Esophagus squamous epithelium (tissue), 5 donors: ENCODE data around the gene GALNT17. TPM values are rescaled to one million over a fixed set of nuclear protein-coding genes. Genes with fewer than 3 reads are reported as not detected.
A peak's percentile ranks its signal among the peaks of the same experiment; 100 is the strongest.

Experiments
- DNase-seq: peaks from one replicate; lab custom pipeline; 2025; lab: John Stamatoyannopoulos, UW
- H3K27ac ChIP-seq, 4 donors: fragments of 200-600 bp; sonication (generic); one replicate each; pipeline ENCODE4 v1.5.1; 2016 to 2019; ENCODE audit warnings: mild to moderate bottlenecking in 1 of 4
- H3K27me3 ChIP-seq, 4 donors: fragments of 200-600 bp; sonication (generic); 1 replicate in 3 of 4; 2 replicates in 1 of 4; pipeline versions ENCODE4 v1.5.1 to v1.6.0; 2017 to 2021; ENCODE audit warnings: antibody characterized with exemption in 1 of 4
- H3K36me3 ChIP-seq, 3 donors: fragments of 200-600 bp; sonication (generic); one replicate each; pipeline ENCODE4 v1.5.1; 2016 to 2019
- H3K4me1 ChIP-seq, 3 donors: fragments of 200-600 bp; sonication (generic); one replicate each; pipeline ENCODE4 v1.5.1; 2017 to 2019
- H3K4me3 ChIP-seq, 4 donors: fragments of 200-600 bp; sonication (generic); 1 replicate in 3 of 4; 2 replicates in 1 of 4; pipeline ENCODE4 v1.5.1; 2016 to 2019; ENCODE audit warnings: mild to moderate bottlenecking in 2 of 4, moderate library complexity in 1 of 4
- H3K9me3 ChIP-seq, 3 donors: fragments of 200-600 bp; sonication (generic); one replicate each; pipeline ENCODE4 v1.5.1; 2016 to 2019
- POLR2A ChIP-seq, 4 donors: fragments of 450-650 bp; IDR thresholded peaks; one replicate each; pipeline ENCODE4 v1.6.1; 2017; ENCODE audit warnings: antibody characterized with exemption in 4 of 4, mild to moderate bottlenecking in 4 of 4, moderate library complexity in 3 of 4
- WGBS, 2 donors: methylation state at CpG; one replicate each; pipeline ENCODE4 v1.1.5; 2018; 5-methylcytosine and 5-hydroxymethylcytosine counted together
- intact Hi-C: fragments of 100-400 bp; cut with DNase I; formaldehyde crosslinking; loops from one replicate; pipeline ENCODE4 v1.15.0; 2022
- total RNA-seq, 4 donors: library from RNA; depleted of rRNA; stranded (reverse); fragments of >200 nt; gene quantifications; one replicate each; pipeline ENCODE4 v1.1.0, GENCODE V29; 2016
- TF ChIP-seq, protein P1 (sequence below), 6 experiments: fragments of 450-650 bp in 4 of 6; fragments of 200-600 bp in 2 of 6; sonication (generic) in 2 of 6; IDR thresholded peaks; one replicate each; pipeline ENCODE4 v1.5.1; 2016 to 2019; ENCODE audit warnings: antibody characterized with exemption in 6 of 6, mild to moderate bottlenecking in 4 of 6, moderate library complexity in 4 of 6
- donor health status: DM: yes; HTN: yes; CAD: no.

Gene GALNT17
- total RNA-seq, 4 donors from 2014 or later: 1.6 to 22.1 (median 2.5) TPM

DNA sequence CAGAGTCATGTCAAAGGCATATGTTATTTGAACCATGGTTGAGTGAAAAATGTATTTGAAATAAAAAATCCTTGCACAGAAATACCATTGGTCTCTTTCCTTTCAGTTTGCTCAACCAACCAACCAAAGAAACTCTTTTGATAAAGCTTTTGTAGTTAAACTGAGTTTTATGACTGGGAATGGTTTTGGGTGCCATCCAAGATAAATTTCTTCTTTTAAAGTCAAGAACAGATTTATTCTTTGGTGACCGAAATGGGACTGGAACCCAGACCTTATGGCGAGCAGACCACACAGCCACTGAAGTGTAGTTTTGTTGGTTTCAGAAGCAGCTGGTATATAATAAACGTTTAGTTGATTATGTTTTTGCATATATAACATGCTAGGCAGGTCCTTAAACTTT lies 2.8 kb upstream of the GALNT17 start:
- H3K9me3 ChIP-seq: no peaks in the 10 kb centered on the region
- H3K4me3 ChIP-seq: no peak overlapping the region
- peaks cover 0 to 31% (median 7%) of the 10 kb centered on the region in 3 donors for H3K4me1 ChIP-seq
- DNase-seq: no peak
- TF ChIP-seq, protein P1, sequence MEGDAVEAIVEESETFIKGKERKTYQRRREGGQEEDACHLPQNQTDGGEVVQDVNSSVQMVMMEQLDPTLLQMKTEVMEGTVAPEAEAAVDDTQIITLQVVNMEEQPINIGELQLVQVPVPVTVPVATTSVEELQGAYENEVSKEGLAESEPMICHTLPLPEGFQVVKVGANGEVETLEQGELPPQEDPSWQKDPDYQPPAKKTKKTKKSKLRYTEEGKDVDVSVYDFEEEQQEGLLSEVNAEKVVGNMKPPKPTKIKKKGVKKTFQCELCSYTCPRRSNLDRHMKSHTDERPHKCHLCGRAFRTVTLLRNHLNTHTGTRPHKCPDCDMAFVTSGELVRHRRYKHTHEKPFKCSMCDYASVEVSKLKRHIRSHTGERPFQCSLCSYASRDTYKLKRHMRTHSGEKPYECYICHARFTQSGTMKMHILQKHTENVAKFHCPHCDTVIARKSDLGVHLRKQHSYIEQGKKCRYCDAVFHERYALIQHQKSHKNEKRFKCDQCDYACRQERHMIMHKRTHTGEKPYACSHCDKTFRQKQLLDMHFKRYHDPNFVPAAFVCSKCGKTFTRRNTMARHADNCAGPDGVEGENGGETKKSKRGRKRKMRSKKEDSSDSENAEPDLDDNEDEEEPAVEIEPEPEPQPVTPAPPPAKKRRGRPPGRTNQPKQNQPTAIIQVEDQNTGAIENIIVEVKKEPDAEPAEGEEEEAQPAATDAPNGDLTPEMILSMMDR (IDR thresholded peaks at IDR 0.05): no peak
- no peak for TF ChIP-seq POLR2A (IDR thresholded peaks at IDR 0.05)
- 58 to 64% methylated on average over 3 of the region's 3 CpGs for WGBS, 2 donors
- peaks cover 0 to 50% (median 2%) of the 10 kb centered on the region in 4 donors for H3K27me3 ChIP-seq
- no peak overlapping the region for H3K27ac ChIP-seq
- intact Hi-C loops: no loop called here
- H3K36me3 ChIP-seq: no peaks in the 10 kb centered on the region

DNA sequence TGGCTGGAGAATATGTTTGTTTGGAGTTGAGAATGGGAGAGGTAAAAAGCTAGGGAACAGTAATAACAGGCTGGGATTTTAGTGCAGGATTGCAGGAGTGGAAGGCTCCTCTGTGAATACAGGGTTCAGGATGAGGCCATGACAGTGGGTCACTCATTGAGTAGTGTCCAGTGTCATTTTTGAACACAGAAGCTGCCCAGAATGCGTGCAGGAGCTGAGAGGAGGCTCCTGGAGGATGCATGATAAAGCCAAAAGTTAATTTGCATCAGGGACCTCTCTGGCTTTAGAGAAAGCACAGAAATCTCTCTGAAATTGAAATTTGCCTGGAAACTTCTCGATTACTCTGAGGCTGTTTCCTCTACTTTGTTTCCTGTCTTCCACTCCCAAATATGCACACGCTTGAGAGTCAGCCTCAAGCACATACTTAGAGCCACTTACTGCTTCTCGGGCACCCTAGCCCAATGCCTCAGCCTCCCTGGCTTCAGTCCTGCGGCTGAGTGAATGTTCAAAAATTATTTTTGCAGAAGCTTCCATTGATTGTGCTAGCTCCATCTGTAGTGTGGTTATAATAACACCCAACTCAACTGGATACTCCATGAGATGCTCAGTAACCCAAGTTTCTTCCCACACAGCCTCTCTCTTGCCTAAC lies 1.8 kb upstream of the GALNT17 start:
- 52 to 64% methylated on average over 5 of the region's 5 CpGs for WGBS, 2 donors

DNA sequence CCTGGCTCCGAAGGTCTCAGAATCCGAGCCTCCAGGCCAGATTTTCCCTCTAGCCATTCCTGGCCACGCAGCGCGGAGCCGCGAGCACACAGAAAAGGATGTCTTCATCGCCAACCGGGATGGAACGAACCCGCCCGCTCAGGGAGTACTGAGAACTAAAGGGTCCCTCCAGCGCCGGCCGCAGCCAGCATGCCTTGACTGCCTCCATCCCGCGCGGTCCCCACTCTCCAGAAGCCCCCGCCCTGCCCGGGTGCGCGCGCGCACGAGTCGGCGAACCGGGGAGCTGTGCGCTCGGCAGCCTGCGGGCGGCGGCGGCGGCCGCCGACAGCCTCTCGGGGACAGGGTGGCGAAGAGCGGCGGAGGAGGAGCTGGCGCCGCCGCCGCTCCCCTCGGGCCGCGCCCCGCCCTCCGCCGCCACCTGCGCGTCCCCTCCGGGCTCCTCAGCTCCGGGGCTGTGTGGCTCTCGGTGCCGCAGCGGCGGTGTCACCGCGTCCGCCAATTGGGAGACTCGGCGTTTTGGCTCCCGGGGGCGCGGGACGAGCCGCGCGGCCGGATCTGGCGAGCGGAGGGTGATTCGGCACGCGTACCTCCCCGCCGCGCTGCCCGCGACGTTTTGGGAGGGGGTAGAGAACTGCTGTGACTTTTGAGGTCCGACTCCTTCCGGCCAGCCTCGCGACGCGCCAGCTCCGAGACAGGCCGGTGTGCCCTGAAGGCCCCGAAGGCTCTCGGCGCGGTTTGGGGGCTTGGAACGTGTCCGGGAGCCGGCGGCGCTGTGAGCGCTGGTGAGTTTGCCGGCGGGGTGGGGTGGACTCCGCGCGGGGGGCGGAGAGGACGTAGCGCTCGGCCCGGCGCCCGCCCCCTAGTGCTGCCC lies 453 bp upstream of the GALNT17 start:
- intact Hi-C loops: no loop called here
- H3K27ac ChIP-seq: peak overlapping the region; percentile 61 to 87 (median 79)
- WGBS, 2 donors: no CpG with 5 or more reads among the region's 113 CpGs
- H3K4me3 ChIP-seq: peak overlapping the region; percentile 35 to 71 (median 51)
- H3K4me1 ChIP-seq: peaks cover 0 to 38% (median 7%) of the 10 kb centered on the region in 3 donors
- H3K27me3 ChIP-seq: peaks cover 0 to 54% (median 2%) of the 10 kb centered on the region in 4 donors
- no peak for TF ChIP-seq POLR2A (IDR thresholded peaks at IDR 0.05)
- TF ChIP-seq, protein P1 (IDR thresholded peaks at IDR 0.05): peak in 2 of 6 experiments; percentile 21 to 23
- H3K9me3 ChIP-seq: no peaks in the 10 kb centered on the region
- H3K36me3 ChIP-seq: no peaks in the 10 kb centered on the region
- no peak for DNase-seq

More for the DNA sequence above, 1.8 kb upstream of the GALNT17 start:
- TF ChIP-seq POLR2A (IDR thresholded peaks at IDR 0.05): no peak
- TF ChIP-seq, protein P1 (IDR thresholded peaks at IDR 0.05): no peak
- H3K9me3 ChIP-seq: no peaks in the 10 kb centered on the region
- no peak overlapping the region for H3K27ac ChIP-seq
- H3K4me1 ChIP-seq: peaks cover 0 to 31% (median 7%) of the 10 kb centered on the region in 3 donors
- DNase-seq: no peak
- intact Hi-C loops: no loop called here
- H3K27me3 ChIP-seq: peaks cover 0 to 54% (median 2%) of the 10 kb centered on the region in 4 donors
- H3K4me3 ChIP-seq: no peak overlapping the region
- no peaks in the 10 kb centered on the region for H3K36me3 ChIP-seq

DNA sequence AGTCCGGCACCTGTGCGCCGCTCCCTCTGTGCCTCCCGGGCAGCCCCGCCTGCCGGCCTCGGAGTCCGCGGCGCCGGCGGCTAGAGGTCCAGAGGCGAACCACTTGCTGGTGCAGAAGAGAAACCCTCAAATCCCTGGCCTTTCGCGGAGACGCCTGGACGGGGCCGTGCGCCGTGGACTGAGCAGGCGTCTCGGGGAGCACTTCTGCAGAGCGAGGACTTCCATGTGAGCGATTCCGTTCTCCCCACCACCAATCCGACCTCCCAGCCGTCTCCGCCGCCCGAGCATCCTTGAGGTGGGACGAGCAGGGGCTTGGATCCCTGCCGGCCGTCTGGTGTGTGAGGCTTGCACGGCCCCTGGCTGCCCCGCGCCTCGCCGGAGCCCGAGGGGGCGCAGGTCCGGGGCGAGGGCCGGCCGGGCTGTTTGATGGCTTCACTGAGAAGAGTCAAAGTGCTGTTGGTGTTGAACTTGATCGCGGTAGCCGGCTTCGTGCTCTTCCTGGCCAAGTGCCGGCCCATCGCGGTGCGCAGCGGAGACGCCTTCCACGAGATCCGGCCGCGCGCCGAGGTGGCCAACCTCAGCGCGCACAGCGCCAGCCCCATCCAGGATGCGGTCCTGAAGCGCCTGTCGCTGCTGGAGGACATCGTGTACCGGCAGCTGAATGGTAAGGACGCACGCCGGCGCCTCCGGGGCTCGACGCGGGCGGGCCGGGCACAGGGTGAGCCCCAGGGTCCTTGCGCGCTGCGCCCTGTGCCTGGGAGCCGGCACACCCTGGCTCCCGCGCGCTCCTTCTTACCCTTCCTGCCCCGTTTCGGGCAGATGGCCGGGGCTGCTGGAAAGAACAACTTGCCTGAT lies 660 bp downstream of the GALNT17 start:
- Histone ChIP-seq H3K27me3 (peaks cover 0 to 54% (median 2%) of the 10 kb centered on the region in 4 donors), H3K27ac (peak overlapping the region; percentile 61 to 87 (median 79)), H3K9me3 (no peaks in the 10 kb centered on the region), H3K4me3 (peak overlapping the region; percentile 35 to 71 (median 51)), H3K4me1 (peaks cover 0 to 38% (median 7%) of the 10 kb centered on the region in 3 donors), H3K36me3 (no peaks in the 10 kb centered on the region)
- intact Hi-C loops: no loop called here
- no peak for DNase-seq
- WGBS, 2 donors: 0% methylated on average over 6 of the region's 88 CpGs; no CpG with 5 or more reads in 1 of the 2 donors
- TF ChIP-seq, protein P1 (IDR thresholded peaks at IDR 0.05): no peak
- TF ChIP-seq POLR2A (IDR thresholded peaks at IDR 0.05): no peak
